NCI-H1048 (cell line): ENCODE measurements around the gene FOXO3.
"Not testable (repeated sequence)": the region's sequence is repeated elsewhere in the genome, so short reads cannot be mapped to it uniquely, and the experiment has no call there.

Experiments
- DNase-seq: peaks from one replicate; lab custom pipeline; 2025; lab: John Stamatoyannopoulos, UW

The FOXO3 gene

GRCh38 chr6:108560463-108561308, at the start of gene FOXO3:
TSS of gene FOXO3 (plus strand) at chr6:108560917. CDS start at chr6:108561209, 292 bp downstream.
- peak; percentile 48 for DNase-seq

- DNase-seq = no peak
These were observed 41.8 kb upstream of the FOXO3 start for GRCh38 chr6:108518714-108519576.

GRCh38 chr6:108521616-108522107, 39.1 kb upstream of the FOXO3 start:
- no peak for DNase-seq

- no peak for DNase-seq
These were observed 37.0 kb upstream of the FOXO3 start for GRCh38 chr6:108523697-108524096.

- DNase-seq = no peak
These were observed 36.0 kb upstream of the FOXO3 start for GRCh38 chr6:108524528-108525248.

- peak; percentile 13 for DNase-seq
These were observed 34.0 kb upstream of the FOXO3 start for GRCh38 chr6:108526739-108527174.

- no peak for DNase-seq
These were observed 31.8 kb upstream of the FOXO3 start for GRCh38 chr6:108528878-108529277.

GRCh38 chr6:108531332-108531731, 29.4 kb upstream of the FOXO3 start:
- DNase-seq = no peak

GRCh38 chr6:108535114-108535742, 25.5 kb upstream of the FOXO3 start:
- no peak for DNase-seq

GRCh38 chr6:108535920-108536535, 24.7 kb upstream of the FOXO3 start:
- not testable (repeated sequence) for DNase-seq

GRCh38 chr6:108541843-108542759, 18.6 kb upstream of the FOXO3 start:
- peak; percentile 27 for DNase-seq

GRCh38 chr6:108543175-108543940, 17.4 kb upstream of the FOXO3 start:
- DNase-seq = no peak

GRCh38 chr6:108544606-108545005, 16.1 kb upstream of the FOXO3 start:
- DNase-seq = no peak

- DNase-seq = no peak
These were observed 14.4 kb upstream of the FOXO3 start for GRCh38 chr6:108546079-108547049.

GRCh38 chr6:108549241-108549640, 11.5 kb upstream of the FOXO3 start:
- no peak for DNase-seq

- DNase-seq = no peak
These were observed 11.0 kb upstream of the FOXO3 start for GRCh38 chr6:108549741-108550140.

GRCh38 chr6:108550256-108550655, 10.5 kb upstream of the FOXO3 start:
- no peak for DNase-seq
